HL-60/S4 treated with phorbol 12-myristate 13-acetate at 8.2 ng/mL for 4 days and 3 days (cell line): Measurements from ENCODE around the gene ZNF354C.

ENCODE experiments used
- in situ Hi-C: fragments of 300-500 bp; cut with MboI; formaldehyde crosslinking; loops from 2 replicates; pipeline ENCODE4 v1.15.0; 2022; ENCODE audit warnings: low sequenced_read_pairs

Gene ZNF354C

GRCh38 chr5:179127136-179128040 lies 67.2 kb downstream of the ZNF354C start:
- in situ Hi-C loops, result no loop called here

GRCh38 chr5:179128041-179128365 lies 67.8 kb downstream of the ZNF354C start:
- in situ Hi-C loops, result no loop called here

DNA sequence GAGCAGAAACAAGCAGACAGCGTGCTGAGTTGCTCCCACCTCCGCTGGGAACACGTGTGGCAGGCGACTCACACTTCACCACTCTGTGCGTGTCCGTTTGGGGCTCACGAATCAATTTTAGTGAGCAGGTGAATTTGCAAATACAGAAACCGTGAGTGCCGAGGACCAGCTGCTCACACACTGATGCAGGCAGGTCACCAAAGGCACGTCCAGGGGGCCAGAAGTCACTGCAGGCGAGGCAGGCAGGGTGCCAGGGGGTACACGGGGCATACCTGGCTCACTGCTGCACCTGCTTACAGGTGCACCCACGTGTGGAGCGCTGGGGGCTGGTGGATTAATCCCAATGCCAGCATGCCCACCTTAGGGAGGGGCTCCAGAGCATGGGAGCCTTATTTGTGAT lies 68.8 kb downstream of the ZNF354C start:
- in situ Hi-C loops, result no loop called here

DNA sequence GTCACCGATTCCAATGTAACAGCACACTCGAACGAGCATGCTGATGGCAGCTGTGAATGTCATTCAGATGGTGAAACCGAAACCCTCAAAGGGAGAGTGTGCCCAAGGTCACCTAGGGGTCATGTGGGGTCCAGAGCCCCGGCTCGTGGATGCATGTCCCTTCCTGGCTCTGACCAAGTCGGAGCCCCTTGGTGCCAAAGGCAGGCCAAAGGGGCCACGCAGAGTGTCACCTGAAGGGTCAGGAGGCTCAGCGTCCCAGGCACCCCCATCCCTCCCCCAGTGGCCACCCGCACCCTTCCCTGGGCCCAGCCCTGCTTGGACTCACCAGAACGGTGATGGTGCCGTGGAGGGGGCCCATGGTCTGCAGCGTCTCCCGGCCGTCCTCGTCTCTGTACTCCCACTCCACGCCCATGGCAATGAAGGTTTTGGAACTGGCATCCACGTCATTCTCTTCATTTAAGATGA lies 69.5 kb downstream of the ZNF354C start:
- in situ Hi-C loops, result no loop called here

GRCh38 chr5:179130101-179130681 lies 70.0 kb downstream of the ZNF354C start:
- in situ Hi-C loops, result no loop called here

DNA sequence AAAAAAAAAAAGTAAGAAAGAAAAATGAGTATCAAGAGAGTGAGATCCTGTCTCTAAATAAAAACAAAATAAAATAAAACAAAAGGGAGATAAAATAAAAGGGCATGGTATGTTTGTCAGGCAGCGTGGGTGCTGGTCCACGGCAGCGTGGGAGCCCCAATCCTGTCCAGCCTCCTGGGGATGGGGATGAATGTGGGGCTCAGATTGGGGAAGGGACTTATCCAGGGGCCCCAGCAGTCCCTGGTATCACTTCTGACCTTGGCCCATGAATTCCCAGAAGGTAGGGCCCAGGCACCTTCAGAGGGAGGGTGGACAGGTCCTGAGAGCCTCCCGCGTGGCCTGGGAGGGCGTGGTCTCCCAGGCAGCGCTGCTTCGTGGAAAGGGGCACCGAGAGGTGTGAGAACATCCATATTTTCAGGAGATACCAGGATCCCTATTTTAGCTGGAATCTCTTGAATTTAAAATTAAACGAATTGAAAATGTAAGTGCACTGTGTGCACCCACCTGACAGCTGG lies 71.2 kb downstream of the ZNF354C start:
- in situ Hi-C loops, result no loop called here

- in situ Hi-C loops, result no loop called here
These were observed 71.9 kb downstream of the ZNF354C start for GRCh38 chr5:179131886-179132585.

DNA sequence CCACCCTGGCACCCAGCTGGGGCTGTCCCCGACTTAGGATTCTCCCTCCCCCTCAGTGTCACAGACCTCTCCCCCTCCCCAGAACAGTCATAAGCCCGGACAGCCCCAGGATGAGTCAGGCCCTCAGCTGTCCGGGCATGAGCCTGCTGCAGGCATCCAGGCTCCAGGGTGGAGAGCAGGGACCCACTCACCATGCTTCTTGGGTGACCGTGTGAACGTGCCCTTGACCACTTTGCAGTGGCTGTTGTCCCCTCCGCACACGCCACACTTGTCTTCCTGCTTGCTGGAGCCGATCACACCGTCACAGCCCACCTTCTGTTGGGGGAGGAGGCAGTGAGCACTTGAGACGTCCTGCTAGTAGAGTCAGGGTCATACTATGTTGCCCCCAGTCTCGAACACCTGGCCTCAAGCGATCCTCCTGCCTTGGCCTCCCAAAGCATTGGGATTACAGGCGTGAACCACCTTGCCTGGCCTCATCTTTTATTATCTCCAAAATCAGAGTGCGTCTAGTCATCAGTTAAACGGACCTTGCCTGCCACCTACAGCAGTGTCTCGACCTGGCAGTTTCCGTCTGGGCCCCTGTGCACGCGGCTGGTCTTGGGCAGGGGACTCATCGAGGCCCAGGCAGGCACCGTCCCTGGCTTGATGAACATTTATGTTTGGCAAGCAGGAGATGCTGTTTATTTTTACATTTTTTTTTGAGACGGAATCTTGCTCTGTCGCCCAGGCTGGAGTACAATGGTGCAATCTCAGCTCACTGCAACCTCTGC lies 72.6 kb downstream of the ZNF354C start:
- in situ Hi-C loops, result no loop called here
